Activated T-cell treated with anti-CD3 and anti-CD28 coated beads, Interleukin-2, amount 50 U/mL, for 24 hours (primary cell): ENCODE measurements around the gene CGB8.
"Not testable (repeated sequence)": the region's sequence is repeated elsewhere in the genome, so short reads cannot be mapped to it uniquely, and the experiment has no call there.

Experiments
- DNase-seq: peaks from one replicate; pipeline ENCODE4 v3.0.0-alpha.2; 2020
- H3K27ac Mint-ChIP-seq: 2 replicates; pipeline ENCODE4 v1.8.0; 2020; ENCODE audit warnings: mild to moderate bottlenecking, mixed read lengths
- H3K27me3 Mint-ChIP-seq: 2 replicates; pipeline ENCODE4 v1.8.0; 2020; ENCODE audit warnings: mixed read lengths
- H3K36me3 Mint-ChIP-seq: 2 replicates; pipeline ENCODE4 v1.8.0; 2020; ENCODE audit warnings: low read depth, mixed read lengths
- H3K4me1 Mint-ChIP-seq: 2 replicates; pipeline ENCODE4 v1.8.0; 2020; ENCODE audit warnings: low read depth, mixed read lengths
- H3K4me3 Mint-ChIP-seq: 2 replicates; pipeline ENCODE4 v1.8.0; 2020; ENCODE audit warnings: mild to moderate bottlenecking, moderate library complexity, mixed read lengths
- H3K9me3 Mint-ChIP-seq: 2 replicates; pipeline ENCODE4 v1.8.0; 2020; ENCODE audit warnings: mixed read lengths

Gene CGB8

GRCh38 chr19:49049011-49049410, at the start of gene CGB8:
CGB8 (minus strand) TSS chr19:49049111; CDS start chr19:49048739, 372 bp downstream.
- not testable (repeated sequence) for H3K9me3 Mint-ChIP-seq, H3K27ac Mint-ChIP-seq, DNase-seq, H3K36me3 Mint-ChIP-seq, H3K4me1 Mint-ChIP-seq, H3K27me3 Mint-ChIP-seq, H3K4me3 Mint-ChIP-seq

DNA sequence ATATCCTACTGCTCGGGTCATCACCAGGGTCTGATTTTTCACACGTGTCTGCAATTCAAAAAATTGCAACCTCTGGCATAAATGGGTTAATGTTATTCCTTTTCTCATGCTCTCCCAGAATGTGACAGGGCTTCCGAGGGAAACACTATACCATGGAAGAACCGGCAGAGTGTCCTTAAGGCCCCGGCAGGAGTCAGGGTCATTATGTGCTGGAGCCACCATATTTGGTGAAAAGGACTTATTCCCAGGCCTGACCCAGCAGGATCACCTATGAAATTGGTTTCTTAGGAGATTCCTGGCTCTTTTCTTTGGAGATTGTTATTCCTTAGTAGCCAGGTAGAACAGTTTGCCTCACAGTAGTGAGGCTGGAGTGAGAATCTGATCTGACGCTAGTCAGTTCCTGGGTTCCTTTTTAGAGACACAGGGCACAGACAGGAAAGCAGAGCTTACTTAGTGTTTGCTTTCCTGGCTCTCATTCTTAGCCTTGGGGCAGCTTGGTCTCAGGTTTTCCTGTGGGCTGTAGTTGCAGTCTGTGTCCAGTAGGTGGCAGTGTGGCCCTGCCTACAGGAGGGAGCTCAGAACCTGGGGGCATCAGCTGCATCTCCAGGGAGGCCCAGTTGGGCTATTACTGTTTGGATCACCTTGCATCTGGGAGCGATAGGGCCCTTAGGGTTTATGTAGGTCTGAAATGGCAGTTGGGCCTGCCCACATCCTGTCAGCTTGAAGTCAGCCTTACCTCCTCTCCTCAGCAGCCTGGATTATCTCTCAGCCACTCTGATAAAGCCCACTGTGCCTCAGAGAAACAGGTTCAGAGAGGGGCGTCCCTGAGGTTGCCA, 48.8 kb upstream of the CGB8 start:
- peaks cover 92% of the 10 kb centered on the region for H3K36me3 Mint-ChIP-seq

GRCh38 chr19:49094505-49095482, 45.9 kb upstream of the CGB8 start:
- peaks cover 96% of the 10 kb centered on the region for H3K36me3 Mint-ChIP-seq

More for the DNA sequence above, 48.8 kb upstream of the CGB8 start:
- Mint-ChIP-seq H3K4me1 (peaks cover 4% of the 10 kb centered on the region), H3K27ac (peak overlapping the region; percentile 52), H3K4me3 (no peak overlapping the region), H3K27me3 (no peaks in the 10 kb centered on the region), H3K9me3 (no peaks in the 10 kb centered on the region)
- peak; percentile 79 for DNase-seq

GRCh38 chr19:49092686-49093085, 43.8 kb upstream of the CGB8 start:
- no peak overlapping the region for H3K27ac Mint-ChIP-seq
- peaks cover 30% of the 10 kb centered on the region for H3K4me1 Mint-ChIP-seq
- no peaks in the 10 kb centered on the region for H3K9me3 Mint-ChIP-seq
- H3K4me3 Mint-ChIP-seq, result no peak overlapping the region
- peaks cover 93% of the 10 kb centered on the region for H3K36me3 Mint-ChIP-seq
- no peaks in the 10 kb centered on the region for H3K27me3 Mint-ChIP-seq
- DNase-seq, result no peak

More at GRCh38 chr19:49094505-49095482, 45.9 kb upstream of the CGB8 start:
- H3K4me3 Mint-ChIP-seq, result no peak overlapping the region
- no peak overlapping the region for H3K27ac Mint-ChIP-seq
- no peak for DNase-seq
- no peaks in the 10 kb centered on the region for H3K9me3 Mint-ChIP-seq
- H3K27me3 Mint-ChIP-seq, result no peaks in the 10 kb centered on the region
- H3K4me1 Mint-ChIP-seq, result peaks cover 22% of the 10 kb centered on the region

DNA sequence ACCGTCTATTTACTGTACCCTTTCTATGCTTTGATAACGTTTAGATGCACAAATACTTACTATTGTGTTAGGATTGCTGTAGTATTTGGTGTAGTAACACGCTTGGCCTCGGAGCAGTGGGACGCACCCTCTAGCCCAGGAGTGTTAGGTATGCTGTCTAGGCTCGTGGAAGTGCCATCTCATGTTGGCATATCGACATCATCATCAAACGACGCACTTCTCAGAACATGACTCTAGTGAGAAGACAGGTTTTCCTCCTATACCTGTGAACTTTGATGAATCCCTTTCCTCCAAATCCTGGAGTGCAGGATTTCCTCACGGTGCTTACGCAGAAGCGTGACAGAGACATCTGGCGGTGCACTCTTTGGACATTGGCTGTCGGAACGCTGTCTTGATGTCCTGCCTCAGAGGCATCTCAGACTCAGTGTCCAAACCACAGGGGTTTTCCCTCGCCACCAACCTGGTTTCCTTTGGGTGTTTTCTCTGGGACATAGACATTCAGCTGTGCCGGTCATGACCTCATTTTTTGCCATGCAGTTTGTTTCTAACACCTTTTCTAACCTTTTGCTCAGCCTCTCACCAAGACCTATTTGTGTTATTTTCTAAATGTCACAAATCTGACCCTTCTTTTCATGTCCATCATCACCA, 42.6 kb upstream of the CGB8 start:
- no peak overlapping the region for H3K4me3 Mint-ChIP-seq

GRCh38 chr19:49086296-49086695, 37.4 kb upstream of the CGB8 start:
- Mint-ChIP-seq H3K4me3 (peak overlapping the region; percentile 98), H3K36me3 (peaks cover 59% of the 10 kb centered on the region), H3K9me3 (no peaks in the 10 kb centered on the region), H3K27ac (peak overlapping the region; percentile 98), H3K4me1 (peaks cover 39% of the 10 kb centered on the region), H3K27me3 (no peaks in the 10 kb centered on the region)
- no peak for DNase-seq

More for the DNA sequence above, 42.6 kb upstream of the CGB8 start:
- peaks cover 34% of the 10 kb centered on the region for H3K4me1 Mint-ChIP-seq
- H3K9me3 Mint-ChIP-seq, result no peaks in the 10 kb centered on the region
- peaks cover 93% of the 10 kb centered on the region for H3K36me3 Mint-ChIP-seq
- H3K27ac Mint-ChIP-seq, result peak overlapping the region; percentile 78
- no peaks in the 10 kb centered on the region for H3K27me3 Mint-ChIP-seq
- no peak for DNase-seq

GRCh38 chr19:49085868-49086232, 36.9 kb upstream of the CGB8 start:
- Mint-ChIP-seq H3K27me3 (no peaks in the 10 kb centered on the region), H3K9me3 (no peaks in the 10 kb centered on the region), H3K4me3 (peak overlapping the region; percentile 98), H3K4me1 (peaks cover 36% of the 10 kb centered on the region), H3K36me3 (peaks cover 55% of the 10 kb centered on the region), H3K27ac (peak overlapping the region; percentile 98)
- no peak for DNase-seq

GRCh38 chr19:49085020-49085867, 36.3 kb upstream of the CGB8 start, which contains the start of gene SNRNP70:
SNRNP70 (plus strand) TSS chr19:49085451; CDS start chr19:49086415, 964 bp downstream.
- Mint-ChIP-seq H3K27me3 (no peaks in the 10 kb centered on the region), H3K4me1 (peaks cover 30% of the 10 kb centered on the region), H3K9me3 (no peaks in the 10 kb centered on the region), H3K36me3 (peaks cover 49% of the 10 kb centered on the region), H3K27ac (peak within 1 kb of the TSS; percentile 98), H3K4me3 (peak within 1 kb of the TSS; percentile 98)
- DNase-seq, result peak; percentile 99

- Mint-ChIP-seq H3K36me3 (peaks cover 40% of the 10 kb centered on the region), H3K27ac (peak overlapping the region; percentile 98), H3K4me3 (peak overlapping the region; percentile 98), H3K4me1 (peaks cover 28% of the 10 kb centered on the region), H3K27me3 (no peaks in the 10 kb centered on the region), H3K9me3 (no peaks in the 10 kb centered on the region)
- no peak for DNase-seq
These were observed 35.5 kb upstream of the CGB8 start for GRCh38 chr19:49084206-49085019.

DNA sequence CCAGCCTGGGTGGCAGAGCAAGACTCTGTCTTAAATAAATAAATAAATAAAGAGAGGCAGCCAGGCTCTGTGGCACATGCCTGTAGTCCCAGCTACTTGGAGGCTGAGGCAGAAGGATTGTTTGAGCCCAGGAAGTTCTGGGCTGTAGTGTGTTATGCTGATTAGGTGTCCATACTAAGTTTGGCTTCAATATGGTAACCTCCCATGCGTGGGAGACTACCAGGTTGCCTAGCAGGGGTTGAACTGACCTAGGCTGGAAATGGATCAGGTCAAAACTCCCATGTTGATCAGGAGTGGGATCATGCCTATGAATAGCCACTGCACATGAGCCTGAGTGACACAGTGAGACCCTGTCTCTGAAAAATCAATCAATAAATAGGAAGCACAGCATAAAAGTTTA, 32.4 kb upstream of the CGB8 start:
- Mint-ChIP-seq H3K27me3 (peaks cover 7% of the 10 kb centered on the region), H3K36me3 (peaks cover 12% of the 10 kb centered on the region), H3K9me3 (no peaks in the 10 kb centered on the region), H3K27ac (no peak overlapping the region), H3K4me1 (peaks cover 9% of the 10 kb centered on the region), H3K4me3 (no peak overlapping the region)
- no peak for DNase-seq

GRCh38 chr19:49080392-49080791, 31.5 kb upstream of the CGB8 start:
- Mint-ChIP-seq H3K4me3 (no peak overlapping the region), H3K9me3 (no peaks in the 10 kb centered on the region), H3K4me1 (peaks cover 8% of the 10 kb centered on the region), H3K36me3 (peaks cover 3% of the 10 kb centered on the region), H3K27me3 (peaks cover 16% of the 10 kb centered on the region), H3K27ac (no peak overlapping the region)
- DNase-seq, result no peak

DNA sequence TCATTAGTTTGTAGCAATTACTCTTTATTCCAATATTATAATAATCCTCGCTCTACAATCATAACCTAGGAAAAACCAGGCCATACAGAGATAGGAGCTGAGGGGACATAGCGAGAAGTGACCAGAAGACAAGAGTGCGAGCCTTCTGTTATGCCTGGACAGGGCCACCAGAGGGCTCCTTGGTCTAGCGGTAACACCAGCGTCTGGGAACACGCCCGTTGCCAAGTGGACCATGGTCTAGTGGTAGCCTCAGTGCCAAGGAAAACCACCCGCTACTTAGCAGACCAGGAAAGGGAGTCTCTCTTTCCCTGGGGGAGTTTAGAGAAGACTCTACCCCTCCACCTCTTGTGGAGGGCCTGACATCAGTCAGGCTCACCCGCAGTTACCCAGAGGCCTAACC, 26.0 kb upstream of the CGB8 start:
- not testable (repeated sequence) for H3K9me3 Mint-ChIP-seq, H3K4me1 Mint-ChIP-seq, H3K4me3 Mint-ChIP-seq, DNase-seq, H3K36me3 Mint-ChIP-seq, H3K27ac Mint-ChIP-seq
- peaks cover 61% of the 10 kb centered on the region for H3K27me3 Mint-ChIP-seq
